Measurements from ENCODE around the gene PLCG1. TPM values are rescaled to one million over a fixed set of nuclear protein-coding genes. Genes with fewer than 3 reads are reported as not detected.

Gene PLCG1
- total RNA-seq, 6 experiments from 2014 or later: 9.5 to 22.6 (median 16.6) TPM

DNA sequence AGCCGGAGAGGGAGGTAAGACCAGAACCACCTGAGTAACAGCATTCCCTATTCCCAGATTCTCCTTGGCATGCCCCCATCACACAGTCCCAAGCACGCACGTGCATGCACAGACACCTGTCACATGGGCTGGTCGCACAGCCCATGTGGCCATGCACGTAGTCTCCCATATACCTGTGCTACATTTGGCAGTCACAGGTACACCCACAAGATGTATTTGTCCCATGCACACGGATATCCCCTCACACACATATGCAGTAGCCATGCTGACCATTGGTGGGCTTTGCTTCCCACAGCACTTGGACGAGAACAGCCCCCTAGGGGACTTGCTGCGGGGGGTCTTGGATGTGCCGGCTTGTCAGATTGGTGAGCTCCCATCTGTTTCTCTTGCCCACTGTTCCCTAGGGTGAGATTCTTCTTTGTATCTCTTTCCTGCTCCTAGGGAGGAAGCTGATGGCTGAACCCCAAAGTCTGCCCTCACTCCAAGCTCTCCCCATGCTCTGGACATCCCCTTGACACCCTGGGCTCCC is 31.9 kb downstream of the PLCG1 start:
- H3K4me1 ChIP-seq: no peaks in the 10 kb centered on the region
- DNase-seq (no peak), ATAC-seq (no peak)
- intact Hi-C loops (cut with DNase I): no loop called here
- no peaks in the 10 kb centered on the region for H3K27me3 ChIP-seq
- no CpG with 5 or more reads among the region's 9 CpGs for WGBS (ENCODE audit: insufficient coverage, low coverage, low lambda C conversion rate, missing lambda C conversion rate)
- H3K27ac ChIP-seq: no peak overlapping the region
- no peak overlapping the region for H3K4me3 ChIP-seq
- no peak for TF ChIP-seq POLR2A (IDR thresholded peaks at IDR 0.05)
- TF ChIP-seq, protein P1, sequence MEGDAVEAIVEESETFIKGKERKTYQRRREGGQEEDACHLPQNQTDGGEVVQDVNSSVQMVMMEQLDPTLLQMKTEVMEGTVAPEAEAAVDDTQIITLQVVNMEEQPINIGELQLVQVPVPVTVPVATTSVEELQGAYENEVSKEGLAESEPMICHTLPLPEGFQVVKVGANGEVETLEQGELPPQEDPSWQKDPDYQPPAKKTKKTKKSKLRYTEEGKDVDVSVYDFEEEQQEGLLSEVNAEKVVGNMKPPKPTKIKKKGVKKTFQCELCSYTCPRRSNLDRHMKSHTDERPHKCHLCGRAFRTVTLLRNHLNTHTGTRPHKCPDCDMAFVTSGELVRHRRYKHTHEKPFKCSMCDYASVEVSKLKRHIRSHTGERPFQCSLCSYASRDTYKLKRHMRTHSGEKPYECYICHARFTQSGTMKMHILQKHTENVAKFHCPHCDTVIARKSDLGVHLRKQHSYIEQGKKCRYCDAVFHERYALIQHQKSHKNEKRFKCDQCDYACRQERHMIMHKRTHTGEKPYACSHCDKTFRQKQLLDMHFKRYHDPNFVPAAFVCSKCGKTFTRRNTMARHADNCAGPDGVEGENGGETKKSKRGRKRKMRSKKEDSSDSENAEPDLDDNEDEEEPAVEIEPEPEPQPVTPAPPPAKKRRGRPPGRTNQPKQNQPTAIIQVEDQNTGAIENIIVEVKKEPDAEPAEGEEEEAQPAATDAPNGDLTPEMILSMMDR (IDR thresholded peaks at IDR 0.05): no peak
- H3K9me3 ChIP-seq: no peaks in the 10 kb centered on the region
- H3K36me3 ChIP-seq: peaks cover 0 to 28% (median 8%) of the 10 kb centered on the region in 4 donors

DNA sequence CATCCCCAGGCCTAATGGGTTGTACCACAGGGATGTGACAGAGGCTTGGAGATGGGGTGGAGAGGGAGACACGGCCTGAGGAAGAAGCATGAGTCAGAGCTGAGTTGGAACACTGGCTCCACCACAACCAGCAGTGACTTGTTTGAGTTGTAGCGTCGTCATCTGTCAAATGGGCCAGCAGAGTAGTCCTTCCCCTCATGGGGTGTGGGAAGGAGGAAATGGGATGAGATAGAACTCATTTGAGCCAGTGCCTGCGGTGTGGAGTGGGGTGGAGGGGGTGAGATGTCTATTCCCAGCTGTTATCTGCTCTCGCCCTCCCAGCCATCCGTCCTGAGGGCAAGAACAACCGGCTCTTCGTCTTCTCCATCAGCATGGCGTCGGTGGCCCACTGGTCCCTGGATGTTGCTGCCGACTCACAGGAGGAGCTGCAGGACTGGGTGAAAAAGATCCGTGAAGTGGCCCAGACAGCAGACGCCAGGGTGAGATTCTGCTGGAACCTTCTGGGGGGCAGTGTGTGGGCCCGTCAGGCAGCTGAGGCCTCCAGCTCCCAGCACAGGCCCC is 32.5 kb downstream of the PLCG1 start:
- H3K4me1 ChIP-seq: no peaks in the 10 kb centered on the region
- no peaks in the 10 kb centered on the region for H3K9me3 ChIP-seq
- WGBS (ENCODE audit: insufficient coverage, low coverage, low lambda C conversion rate, missing lambda C conversion rate): 86% methylated on average over 6 of the region's 14 CpGs
- DNase-seq (peak; percentile 6 to 39 (median 31)), ATAC-seq (no peak)
- TF ChIP-seq POLR2A (IDR thresholded peaks at IDR 0.05): no peak
- TF ChIP-seq, protein P1 (IDR thresholded peaks at IDR 0.05): no peak
- H3K27me3 ChIP-seq: no peaks in the 10 kb centered on the region
- no peak overlapping the region for H3K4me3 ChIP-seq
- intact Hi-C loops (cut with DNase I): loop anchor here (5.0 to 10.0 kb wide), 2 partner anchors 55 to 167 kb away; no protein-coding TSS in a partner anchor
- H3K36me3 ChIP-seq: peaks cover 0 to 27% (median 6%) of the 10 kb centered on the region in 4 donors
- H3K27ac ChIP-seq: no peak overlapping the region

DNA sequence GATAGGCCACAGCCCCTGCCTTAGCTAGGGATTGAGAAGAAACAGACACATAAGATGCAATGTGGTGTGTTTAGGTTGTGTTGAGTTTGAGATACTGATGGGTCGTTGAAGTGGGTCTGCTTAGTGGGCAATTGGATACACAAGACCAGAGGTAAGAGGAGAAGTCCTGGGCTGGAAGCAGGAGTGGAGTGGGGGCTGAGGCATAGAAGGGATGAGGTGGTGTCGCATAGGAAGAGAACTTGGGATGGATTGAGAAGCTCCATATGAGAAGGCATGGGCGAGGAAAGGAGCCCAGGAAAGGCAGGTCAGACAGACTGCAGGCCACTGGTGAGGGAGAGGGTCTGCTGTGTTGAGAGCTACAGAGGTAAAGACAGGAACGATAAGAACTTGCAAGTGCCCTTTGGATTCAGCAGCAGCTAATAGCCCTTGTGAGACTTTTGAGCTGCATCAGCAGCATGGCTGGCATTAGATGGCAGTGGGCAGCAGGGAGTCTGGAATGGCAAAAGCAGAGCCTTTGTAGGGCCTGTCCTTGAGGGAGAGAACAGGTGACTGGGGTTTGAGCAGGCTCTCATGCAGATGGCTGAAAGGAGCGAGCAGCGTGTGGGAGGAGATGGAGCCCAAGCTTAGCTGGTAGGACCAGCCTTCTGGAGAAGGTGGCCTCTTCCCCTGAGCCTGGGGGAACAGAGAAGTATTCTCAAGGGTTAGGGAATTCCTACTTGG is 33.2 kb downstream of the PLCG1 start:
- intact Hi-C loops (cut with DNase I): loop anchor here (5.0 to 10.0 kb wide), 2 partner anchors 54 to 167 kb away; no protein-coding TSS in a partner anchor
- ATAC-seq (no peak), DNase-seq (peak in 1 of 3 donors; percentile 28)
- 86% methylated on average over 3 of the region's 6 CpGs for WGBS (ENCODE audit: insufficient coverage, low coverage, low lambda C conversion rate, missing lambda C conversion rate)
- Histone ChIP-seq H3K4me3 (no peak overlapping the region), H3K9me3 (no peaks in the 10 kb centered on the region), H3K27ac (no peak overlapping the region), H3K4me1 (no peaks in the 10 kb centered on the region), H3K36me3 (peaks cover 0 to 22% (median 4%) of the 10 kb centered on the region in 4 donors), H3K27me3 (no peaks in the 10 kb centered on the region)
- TF ChIP-seq POLR2A (IDR thresholded peaks at IDR 0.05): no peak
- TF ChIP-seq, protein P1 (IDR thresholded peaks at IDR 0.05): no peak

DNA sequence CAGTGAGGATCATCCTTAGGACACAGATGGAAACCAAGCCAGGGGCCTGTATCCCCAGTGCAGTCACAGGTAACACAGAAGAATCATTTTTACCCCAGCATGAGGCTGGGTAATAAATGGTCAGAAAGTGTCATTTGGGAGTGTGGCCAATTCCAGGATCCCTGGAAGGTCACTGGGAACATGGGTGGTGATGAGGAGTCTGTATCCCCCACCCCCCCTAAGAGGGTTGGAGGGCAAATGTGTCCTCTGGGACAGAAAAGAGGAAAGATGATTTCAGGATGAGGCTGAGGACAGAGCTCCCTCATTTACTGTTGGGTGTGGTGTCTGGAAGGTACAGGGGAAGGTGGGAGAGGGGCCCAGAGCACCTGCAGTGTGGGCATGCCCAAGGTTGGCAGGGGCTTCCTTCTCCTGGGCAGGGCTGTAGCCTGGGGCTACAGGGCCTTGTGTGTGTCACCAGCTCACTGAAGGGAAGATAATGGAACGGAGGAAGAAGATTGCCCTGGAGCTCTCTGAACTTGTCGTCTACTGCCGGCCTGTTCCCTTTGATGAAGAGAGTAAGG is 34.5 kb downstream of the PLCG1 start:
- Histone ChIP-seq H3K9me3 (no peaks in the 10 kb centered on the region), H3K36me3 (peaks cover 0 to 13% (median 3%) of the 10 kb centered on the region in 4 donors), H3K4me1 (no peaks in the 10 kb centered on the region), H3K27me3 (no peaks in the 10 kb centered on the region), H3K4me3 (no peak overlapping the region), H3K27ac (peak overlapping the region in 1 of 3 donors; percentile 21)
- ATAC-seq (no peak), DNase-seq (no peak)
- TF ChIP-seq, protein P1 (IDR thresholded peaks at IDR 0.05): no peak
- TF ChIP-seq POLR2A (IDR thresholded peaks at IDR 0.05): no peak
- intact Hi-C loops (cut with DNase I): loop anchor here (5.0 to 10.0 kb wide), 2 partner anchors 53 to 165 kb away; no protein-coding TSS in a partner anchor
- WGBS (ENCODE audit: insufficient coverage, low coverage, low lambda C conversion rate, missing lambda C conversion rate): no CpG with 5 or more reads among the region's 3 CpGs
